ENCODE data around the gene CYB5R3.

The CYB5R3 gene

DNA sequence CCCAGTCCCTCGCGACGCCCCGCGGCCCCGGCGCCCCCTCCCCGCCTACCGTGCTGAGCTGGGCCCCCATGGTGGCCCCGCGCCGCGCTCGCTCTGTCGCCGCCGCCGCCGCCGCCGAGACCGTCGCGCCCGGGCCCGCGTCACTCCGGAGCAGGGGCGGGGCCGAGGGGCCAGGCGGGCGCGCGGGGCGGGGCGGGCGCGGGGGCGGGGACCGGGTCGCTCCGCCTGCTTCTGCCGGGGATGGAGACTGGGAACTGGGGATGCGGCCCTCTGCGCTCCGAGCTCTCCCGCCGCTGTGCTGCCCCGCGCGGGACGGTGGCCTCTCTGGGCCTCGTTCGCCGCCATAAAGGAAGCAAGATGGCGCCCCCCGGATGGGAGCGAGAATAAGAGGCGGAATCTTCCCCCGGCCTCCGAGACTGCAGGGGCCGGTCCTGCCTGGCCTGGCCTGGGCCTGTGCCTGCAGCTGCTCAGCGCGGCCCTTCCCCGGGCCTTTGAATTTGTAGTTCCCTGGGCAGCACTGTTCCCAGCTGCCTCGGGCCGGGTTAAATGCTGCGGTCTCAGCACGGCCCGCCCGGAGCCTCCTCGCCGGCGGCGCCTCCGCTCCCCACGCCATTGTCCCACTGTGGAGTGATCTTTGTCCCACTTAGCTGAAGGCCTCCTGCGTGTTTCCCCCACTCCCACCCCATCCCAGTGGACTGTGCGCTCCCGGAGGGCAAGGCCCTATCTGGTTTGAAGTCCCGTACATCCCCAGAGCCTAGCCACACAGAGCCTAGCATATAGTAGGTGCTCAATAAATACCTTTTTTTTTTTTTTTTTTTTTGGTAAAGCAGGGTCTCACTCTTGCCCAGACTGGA, at the start of gene CYB5R3:
CYB5R3 (minus strand) TSS at position 147 of the 854 bp plus-strand sequence; CDS start at position 70, 77 bp downstream.
- no peaks in the 10 kb centered on the region for H3K9me3 Mint-ChIP-seq

DNA sequence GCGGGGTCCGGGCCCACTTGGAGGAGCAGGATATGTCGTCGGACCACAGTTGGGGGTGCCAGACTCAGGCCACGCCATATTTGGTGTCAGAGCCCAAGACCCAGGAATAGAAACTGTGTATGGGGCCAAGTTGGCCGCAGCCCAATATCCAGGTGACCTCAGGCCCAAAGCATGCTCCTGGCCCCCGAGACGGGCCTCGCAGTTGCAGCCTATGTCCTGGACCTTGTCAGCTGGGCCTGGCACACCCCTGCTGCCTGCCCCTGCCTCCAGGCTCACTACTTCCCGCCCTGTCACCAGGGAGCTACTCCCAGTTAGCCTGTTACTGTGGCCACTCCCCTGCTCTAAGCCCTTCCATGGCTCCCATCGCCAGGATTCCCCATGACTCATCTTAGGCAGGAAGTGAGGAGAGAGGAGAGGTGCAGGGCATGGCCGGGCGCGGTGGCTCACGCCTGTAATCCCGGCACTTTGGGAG, 48.4 kb upstream of the CYB5R3 start:
- Mint-ChIP-seq H3K4me3 (no peak overlapping the region), H3K4me1 (ENCODE audit: low read depth) (no peaks in the 10 kb centered on the region), H3K36me3 (ENCODE audit: low read depth) (no peaks in the 10 kb centered on the region), H3K9me3 (no peaks in the 10 kb centered on the region), H3K27me3 (ENCODE audit: low read depth) (no peaks in the 10 kb centered on the region), H3K27ac (no peak overlapping the region)

More for the DNA sequence above, at the start of gene CYB5R3:
- Mint-ChIP-seq H3K36me3 (ENCODE audit: low read depth) (peaks cover 2% of the 10 kb centered on the region), H3K27ac (peak within 1 kb of the TSS; percentile 97), H3K27me3 (ENCODE audit: low read depth) (no peaks in the 10 kb centered on the region), H3K4me3 (peak within 1 kb of the TSS; percentile 97), H3K4me1 (ENCODE audit: low read depth) (peaks cover 6% of the 10 kb centered on the region)

GRCh38 chr22:42696331-42696967, 47.3 kb upstream of the CYB5R3 start:
- no peaks in the 10 kb centered on the region for H3K36me3 Mint-ChIP-seq (ENCODE audit: low read depth)
- no peaks in the 10 kb centered on the region for H3K9me3 Mint-ChIP-seq
- H3K4me1 Mint-ChIP-seq (ENCODE audit: low read depth): no peaks in the 10 kb centered on the region
- no peaks in the 10 kb centered on the region for H3K27me3 Mint-ChIP-seq (ENCODE audit: low read depth)
- no peak overlapping the region for H3K4me3 Mint-ChIP-seq
- no peak overlapping the region for H3K27ac Mint-ChIP-seq

DNA sequence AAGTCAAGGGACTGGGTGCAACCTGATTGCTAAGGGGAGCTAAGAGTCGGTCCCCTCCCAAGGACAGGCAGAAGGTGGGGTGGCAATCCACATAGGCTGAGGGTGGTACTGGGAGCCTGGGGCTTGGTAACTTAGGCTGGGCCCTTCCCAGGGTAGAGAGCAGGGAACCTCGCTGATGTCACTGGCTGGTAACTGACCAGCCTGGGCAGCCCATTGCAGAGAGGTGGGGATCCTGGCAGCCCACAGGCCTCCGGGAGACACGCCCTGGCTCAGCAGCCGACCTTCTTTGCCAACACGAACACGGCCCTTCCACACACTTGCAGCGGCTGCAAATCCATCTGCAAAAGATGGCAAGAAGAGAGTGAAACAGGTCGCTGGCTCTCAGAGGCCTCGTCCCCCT, 46.1 kb upstream of the CYB5R3 start:
- Mint-ChIP-seq H3K4me1 (ENCODE audit: low read depth) (no peaks in the 10 kb centered on the region), H3K27ac (no peak overlapping the region), H3K27me3 (ENCODE audit: low read depth) (no peaks in the 10 kb centered on the region), H3K4me3 (no peak overlapping the region), H3K36me3 (ENCODE audit: low read depth) (no peaks in the 10 kb centered on the region), H3K9me3 (no peaks in the 10 kb centered on the region)

DNA sequence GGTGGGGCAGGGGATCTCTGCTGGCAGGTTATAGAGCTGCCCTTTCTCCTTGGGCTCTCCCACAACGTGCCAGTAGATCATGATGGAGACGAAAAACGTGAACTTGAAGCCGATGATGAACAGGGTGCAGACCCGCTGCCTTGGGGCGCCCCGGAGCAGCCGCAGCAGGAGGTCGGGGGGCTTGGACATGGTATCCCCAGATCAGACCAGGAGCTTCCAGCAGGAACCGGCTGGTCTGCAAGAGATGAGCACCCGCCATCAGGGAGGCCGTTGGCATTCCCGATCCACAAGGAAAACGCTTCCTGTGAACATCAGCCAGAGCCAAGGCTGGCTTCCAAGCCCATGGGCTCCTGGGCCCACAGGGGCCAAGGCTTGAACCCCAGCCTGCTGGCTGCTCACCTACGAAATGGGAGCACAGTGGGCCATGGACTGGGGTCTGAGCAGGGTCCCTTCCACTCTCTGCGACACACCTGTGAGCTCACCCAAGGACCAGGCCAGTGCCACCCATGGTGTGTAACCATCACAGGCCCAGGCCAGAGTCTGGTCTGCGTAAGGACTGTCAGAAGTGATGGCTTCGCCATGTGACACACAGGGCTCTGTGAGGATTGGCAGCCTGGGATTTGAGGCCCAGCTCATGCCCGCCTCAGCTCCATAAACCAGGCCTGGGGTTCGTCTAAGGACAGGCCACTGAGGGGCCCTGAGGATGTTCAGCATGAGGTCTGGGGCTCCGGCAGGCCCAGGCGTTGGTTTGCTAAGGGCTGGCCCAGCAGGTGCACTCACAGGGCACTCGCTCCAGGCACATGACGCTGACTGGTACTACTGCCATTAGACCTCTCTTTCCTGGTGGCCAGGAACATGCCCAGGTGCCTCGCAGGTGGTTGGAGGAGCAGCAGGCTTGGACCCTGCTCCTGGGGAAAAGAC, 44.8 kb upstream of the CYB5R3 start:
- Mint-ChIP-seq H3K27me3 (ENCODE audit: low read depth) (no peaks in the 10 kb centered on the region), H3K4me1 (ENCODE audit: low read depth) (no peaks in the 10 kb centered on the region), H3K36me3 (ENCODE audit: low read depth) (no peaks in the 10 kb centered on the region)

DNA sequence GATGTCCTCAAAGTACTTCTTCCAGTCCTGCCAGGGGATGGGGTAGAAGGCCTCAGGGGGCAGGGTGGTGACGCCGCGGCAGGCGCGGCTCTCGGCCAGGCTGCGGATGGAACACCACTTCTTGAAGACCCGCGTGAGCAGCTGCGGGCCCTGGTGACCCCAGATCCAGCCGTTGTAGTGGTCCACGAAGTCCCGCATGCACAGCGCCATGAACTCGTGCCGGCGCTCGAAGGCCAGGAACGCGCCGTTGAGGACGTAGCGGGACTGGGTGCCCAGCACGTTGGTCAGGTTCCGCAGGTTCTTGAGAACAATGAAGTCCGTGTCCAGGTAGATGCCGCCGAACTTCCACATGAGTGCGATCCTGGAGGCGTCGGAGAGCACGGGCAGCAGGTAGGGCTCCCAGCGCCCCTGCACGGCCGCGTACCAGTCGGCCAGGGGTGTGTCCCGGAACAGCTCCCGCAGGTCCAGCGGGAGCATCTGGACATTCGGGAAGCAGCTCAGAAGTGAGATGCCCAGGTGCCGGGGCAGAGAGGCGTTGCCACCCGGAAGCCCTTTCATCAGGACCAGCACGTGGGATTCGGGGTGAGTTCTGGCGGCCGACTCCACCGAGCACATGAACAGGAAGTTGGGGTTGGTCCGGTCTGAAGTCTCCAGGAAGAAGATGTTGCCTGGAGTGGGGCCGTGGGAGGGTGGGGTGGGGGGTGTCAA, 44.0 kb upstream of the CYB5R3 start:
- no peaks in the 10 kb centered on the region for H3K36me3 Mint-ChIP-seq (ENCODE audit: low read depth)
- H3K4me3 Mint-ChIP-seq: no peak overlapping the region
- H3K27ac Mint-ChIP-seq: no peak overlapping the region
- no peaks in the 10 kb centered on the region for H3K4me1 Mint-ChIP-seq (ENCODE audit: low read depth)
- no peaks in the 10 kb centered on the region for H3K9me3 Mint-ChIP-seq
- no peaks in the 10 kb centered on the region for H3K27me3 Mint-ChIP-seq (ENCODE audit: low read depth)

More for the DNA sequence above, 44.8 kb upstream of the CYB5R3 start:
- Mint-ChIP-seq H3K27ac (no peak overlapping the region), H3K9me3 (no peaks in the 10 kb centered on the region), H3K4me3 (no peak overlapping the region)

DNA sequence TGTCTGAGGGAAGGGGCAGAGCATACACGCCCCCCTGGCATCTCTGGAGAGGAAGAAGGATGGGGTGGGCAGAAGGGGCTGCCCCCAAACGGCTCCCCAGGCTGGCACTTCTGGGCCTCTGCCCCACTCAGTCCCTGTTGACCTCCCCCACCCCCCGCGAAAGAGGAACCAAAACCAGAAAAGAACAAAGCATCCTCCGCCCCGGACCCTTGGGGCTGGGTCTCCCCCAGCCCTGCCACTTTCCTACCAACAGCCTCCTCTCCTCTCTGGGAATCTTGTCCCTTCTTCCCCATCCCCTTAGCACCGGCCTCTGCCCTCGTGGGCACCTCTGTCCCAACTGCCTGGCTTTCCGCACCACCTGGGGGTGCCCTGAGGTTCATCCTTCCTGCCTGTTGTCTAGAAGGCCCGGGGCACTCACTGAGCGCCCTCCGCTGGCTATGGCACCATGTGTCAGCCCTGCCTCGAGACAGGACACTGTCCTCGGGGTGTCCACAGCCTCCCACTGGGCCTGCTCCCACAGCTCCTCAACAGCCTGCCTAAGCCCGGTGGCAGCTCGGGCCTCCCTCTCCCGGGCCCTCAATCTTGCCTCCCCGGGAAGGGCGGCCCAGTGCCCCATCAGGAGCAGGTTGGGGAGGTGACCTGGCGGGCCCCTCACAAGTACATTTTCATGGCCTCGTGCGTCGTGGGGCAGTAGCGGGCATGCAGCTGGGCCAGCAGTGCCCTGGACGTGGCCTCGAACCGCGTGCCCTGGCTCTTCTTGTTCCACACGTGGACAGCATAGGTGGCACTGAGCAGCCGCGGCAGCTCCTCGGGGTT, 43.3 kb upstream of the CYB5R3 start:
- no peak overlapping the region for H3K4me3 Mint-ChIP-seq
- no peaks in the 10 kb centered on the region for H3K9me3 Mint-ChIP-seq
- no peaks in the 10 kb centered on the region for H3K27me3 Mint-ChIP-seq (ENCODE audit: low read depth)
- no peaks in the 10 kb centered on the region for H3K36me3 Mint-ChIP-seq (ENCODE audit: low read depth)
- no peak overlapping the region for H3K27ac Mint-ChIP-seq
- no peaks in the 10 kb centered on the region for H3K4me1 Mint-ChIP-seq (ENCODE audit: low read depth)

DNA sequence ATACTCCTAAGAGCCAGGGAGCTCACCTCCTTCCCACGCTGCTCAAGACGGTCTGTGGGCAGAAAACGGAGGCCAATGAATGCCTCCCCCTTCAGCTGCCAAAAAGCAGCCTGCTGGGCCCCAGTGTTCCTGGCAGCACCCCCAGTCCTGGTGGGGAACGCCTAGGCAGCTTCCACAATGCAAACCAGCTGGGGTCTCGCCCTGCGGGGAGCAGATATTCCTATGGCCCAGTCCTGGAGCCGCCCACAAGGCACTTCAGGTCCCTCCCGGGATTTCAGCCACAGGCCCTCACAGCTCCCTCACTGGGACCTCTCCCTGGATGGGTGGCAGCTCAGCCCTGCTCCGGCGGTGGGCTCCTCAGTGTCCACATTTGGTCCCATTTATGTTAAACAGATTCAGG, 42.2 kb upstream of the CYB5R3 start:
- Mint-ChIP-seq H3K36me3 (ENCODE audit: low read depth) (no peaks in the 10 kb centered on the region), H3K4me1 (ENCODE audit: low read depth) (no peaks in the 10 kb centered on the region), H3K4me3 (no peak overlapping the region), H3K9me3 (no peaks in the 10 kb centered on the region), H3K27me3 (ENCODE audit: low read depth) (no peaks in the 10 kb centered on the region), H3K27ac (no peak overlapping the region)

DNA sequence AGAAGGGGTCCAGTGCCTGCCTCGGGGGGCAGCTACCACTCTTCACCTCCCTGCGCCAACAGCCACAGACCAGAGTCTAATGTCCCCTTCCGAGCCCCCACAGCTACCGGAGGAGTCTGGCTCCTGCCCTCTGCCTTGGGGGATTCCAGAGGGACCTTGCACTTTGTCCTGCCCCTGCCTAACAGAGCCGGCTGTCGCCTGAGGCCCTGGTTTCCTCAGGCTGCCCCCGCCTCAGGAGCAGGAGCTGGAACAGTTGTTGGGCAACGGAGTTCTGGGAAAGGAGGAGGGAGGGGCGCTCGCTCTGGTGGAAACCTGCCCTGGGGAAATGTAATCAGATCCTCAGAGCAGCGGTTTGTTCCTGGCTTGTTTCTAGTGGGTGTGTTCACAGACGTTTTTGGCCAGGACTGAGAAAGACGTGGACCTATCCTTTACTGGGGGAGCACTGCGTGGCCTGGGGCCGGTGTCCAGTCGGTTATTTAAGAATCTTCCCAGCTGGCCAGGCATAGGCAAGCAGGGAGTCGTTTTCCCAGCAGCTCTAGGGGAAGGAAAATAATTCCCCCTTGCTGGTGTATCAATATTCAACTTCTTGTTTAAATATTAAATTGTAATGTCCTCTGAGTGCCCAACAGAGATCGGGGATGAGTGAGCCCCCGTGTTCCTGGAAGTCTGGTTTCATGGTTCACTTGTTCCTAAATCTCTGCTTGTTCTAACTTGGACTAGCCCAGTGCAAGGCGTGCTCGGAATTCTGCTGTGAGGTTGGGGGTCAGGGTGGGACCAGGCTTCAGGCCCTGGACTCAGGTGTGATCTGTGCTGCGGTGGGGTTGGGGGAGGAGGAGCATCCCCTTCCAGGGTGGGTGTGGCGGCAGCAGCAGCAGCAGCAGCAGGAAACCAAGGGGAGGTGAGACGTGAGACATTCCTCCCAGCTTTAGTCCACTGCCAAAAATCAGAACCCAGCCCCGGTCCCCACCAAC, 39.3 kb upstream of the CYB5R3 start:
- no peak overlapping the region for H3K27ac Mint-ChIP-seq
- no peaks in the 10 kb centered on the region for H3K9me3 Mint-ChIP-seq
- no peaks in the 10 kb centered on the region for H3K4me1 Mint-ChIP-seq (ENCODE audit: low read depth)
- no peaks in the 10 kb centered on the region for H3K36me3 Mint-ChIP-seq (ENCODE audit: low read depth)
- H3K27me3 Mint-ChIP-seq (ENCODE audit: low read depth): no peaks in the 10 kb centered on the region
- H3K4me3 Mint-ChIP-seq: no peak overlapping the region

DNA sequence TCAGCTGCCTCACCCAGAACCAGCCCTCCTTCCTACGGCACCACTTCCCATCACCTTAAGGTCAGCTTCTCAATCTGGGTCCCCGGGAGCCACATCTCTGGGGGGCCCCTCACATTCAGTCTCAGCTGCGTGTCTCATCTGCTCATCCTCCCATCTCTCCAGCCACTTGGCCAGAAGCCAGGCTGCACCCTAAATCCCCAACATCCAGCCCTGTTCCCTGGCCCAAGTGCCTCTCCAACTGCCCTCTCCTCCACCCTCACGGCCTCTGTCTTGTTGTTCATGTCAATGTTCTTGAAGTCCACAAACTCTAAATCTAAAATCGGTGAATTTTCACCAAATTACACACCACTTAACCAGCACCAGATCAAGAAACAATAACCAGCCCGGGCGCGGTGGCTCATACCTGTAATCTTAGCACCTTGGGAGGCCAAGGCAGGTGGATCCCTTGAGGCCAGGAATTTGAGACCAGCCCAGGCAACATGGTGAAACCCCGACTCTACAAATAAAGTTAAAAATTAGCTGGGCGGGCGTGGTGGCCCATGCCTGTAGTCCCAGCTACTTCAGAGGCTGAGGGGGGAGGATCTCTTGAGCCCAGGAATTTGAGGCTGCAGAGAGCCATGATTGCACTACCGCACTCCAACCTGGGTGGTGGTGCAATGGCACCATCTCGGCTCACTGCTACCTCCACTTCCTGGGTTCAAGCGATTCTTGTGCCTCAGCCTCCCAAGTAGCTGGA, 37.7 kb upstream of the CYB5R3 start:
- Mint-ChIP-seq H3K4me1 (ENCODE audit: low read depth) (no peaks in the 10 kb centered on the region), H3K4me3 (no peak overlapping the region), H3K36me3 (ENCODE audit: low read depth) (no peaks in the 10 kb centered on the region), H3K27ac (no peak overlapping the region), H3K27me3 (ENCODE audit: low read depth) (no peaks in the 10 kb centered on the region), H3K9me3 (no peaks in the 10 kb centered on the region)

- no peaks in the 10 kb centered on the region for H3K27me3 Mint-ChIP-seq (ENCODE audit: low read depth)
- no peaks in the 10 kb centered on the region for H3K9me3 Mint-ChIP-seq
- no peaks in the 10 kb centered on the region for H3K4me1 Mint-ChIP-seq (ENCODE audit: low read depth)
- H3K27ac Mint-ChIP-seq: no peak overlapping the region
- H3K36me3 Mint-ChIP-seq (ENCODE audit: low read depth): no peaks in the 10 kb centered on the region
- H3K4me3 Mint-ChIP-seq: no peak overlapping the region
These were observed 36.9 kb upstream of the CYB5R3 start for GRCh38 chr22:42685941-42686653.

Data from T-helper 1 cell treated with Interleukin-12 subunit alpha and Interleukin-12 subunit beta and Interleukin-4 antibody, amounts not matched to agents 30 μg/mL and 1 μg/mL, for 36 hours (primary cell).